KOPT-K1 (cell line): ENCODE measurements around the gene MYO5C.

Source experiments
- H3K27ac ChIP-seq: fragments of 200-600 bp; sonication (generic); 2 replicates; pipeline ENCODE4 v1.5.1; 2016; ENCODE audit warnings: antibody characterized with exemption, mild to moderate bottlenecking, low read depth, low read length; ENCODE audit not compliant: poor library complexity, severe bottlenecking
- H3K36me3 ChIP-seq: fragments of 200-600 bp; sonication (generic); 2 replicates; pipeline ENCODE4 v1.5.1; 2017; ENCODE audit warnings: antibody characterized with exemption, mild to moderate bottlenecking, low read length, moderate library complexity; ENCODE audit not compliant: insufficient read depth
- H3K9me3 ChIP-seq: fragments of 200-600 bp; sonication (generic); 2 replicates; pipeline ENCODE4 v1.5.1; 2017; ENCODE audit warnings: antibody characterized with exemption, low read length, mild to moderate bottlenecking; ENCODE audit not compliant: insufficient read depth, poor library complexity, severe bottlenecking

MYO5C gene

GRCh38 chr15:52200831-52201365 is 94.7 kb downstream of the MYO5C start:
- H3K27ac ChIP-seq = no peak overlapping the region
- H3K36me3 ChIP-seq = no peaks in the 10 kb centered on the region
- H3K9me3 ChIP-seq = no peaks in the 10 kb centered on the region

GRCh38 chr15:52199271-52199670 is 96.3 kb downstream of the MYO5C start:
- H3K36me3 ChIP-seq = no peaks in the 10 kb centered on the region
- H3K27ac ChIP-seq = no peak overlapping the region
- no peaks in the 10 kb centered on the region for H3K9me3 ChIP-seq

- Histone ChIP-seq H3K36me3 (no peaks in the 10 kb centered on the region), H3K27ac (no peak overlapping the region), H3K9me3 (no peaks in the 10 kb centered on the region)
Measured at GRCh38 chr15:52196891-52197290, 98.7 kb downstream of the MYO5C start.

GRCh38 chr15:52193791-52194190 is 101.8 kb downstream of the MYO5C start:
- Histone ChIP-seq H3K27ac (no peak overlapping the region), H3K9me3 (no peaks in the 10 kb centered on the region), H3K36me3 (no peaks in the 10 kb centered on the region)

GRCh38 chr15:52193321-52193720 is 102.3 kb downstream of the MYO5C start:
- Histone ChIP-seq H3K9me3 (no peaks in the 10 kb centered on the region), H3K36me3 (no peaks in the 10 kb centered on the region), H3K27ac (no peak overlapping the region)

- H3K9me3 ChIP-seq = no peaks in the 10 kb centered on the region
- no peak within 1 kb of the TSS for H3K27ac ChIP-seq
- H3K36me3 ChIP-seq = no peaks in the 10 kb centered on the region
Measured at GRCh38 chr15:52191207-52191606, 104.4 kb downstream of the MYO5C start, which contains the start of gene GNB5. Gene GNB5 (minus strand): TSS chr15:52191392. CDS start chr15:52184676, 6,716 bp downstream.

- H3K36me3 ChIP-seq = no peaks in the 10 kb centered on the region
Measured at GRCh38 chr15:52186651-52187486, 108.7 kb downstream of the MYO5C start.

GRCh38 chr15:52185151-52185561 is 110.4 kb downstream of the MYO5C start:
- peaks cover 4% of the 10 kb centered on the region for H3K9me3 ChIP-seq
- no peak overlapping the region for H3K27ac ChIP-seq
- no peaks in the 10 kb centered on the region for H3K36me3 ChIP-seq

More at GRCh38 chr15:52186651-52187486, 108.7 kb downstream of the MYO5C start:
- Histone ChIP-seq H3K9me3 (peaks cover 4% of the 10 kb centered on the region), H3K27ac (no peak overlapping the region)

- Histone ChIP-seq H3K9me3 (peaks cover 4% of the 10 kb centered on the region), H3K36me3 (no peaks in the 10 kb centered on the region), H3K27ac (no peak overlapping the region)
Measured at GRCh38 chr15:52184721-52185120, 110.9 kb downstream of the MYO5C start.

GRCh38 chr15:52183562-52184173 is 111.9 kb downstream of the MYO5C start:
- Histone ChIP-seq H3K27ac (no peak overlapping the region), H3K36me3 (no peaks in the 10 kb centered on the region), H3K9me3 (peaks cover 4% of the 10 kb centered on the region)

- Histone ChIP-seq H3K9me3 (peaks cover 4% of the 10 kb centered on the region), H3K36me3 (no peaks in the 10 kb centered on the region), H3K27ac (no peak overlapping the region)
Measured at GRCh38 chr15:52181938-52182780, 113.4 kb downstream of the MYO5C start.

GRCh38 chr15:52180851-52181450 is 114.7 kb downstream of the MYO5C start:
- Histone ChIP-seq H3K9me3 (peaks cover 4% of the 10 kb centered on the region), H3K36me3 (no peaks in the 10 kb centered on the region), H3K27ac (no peak overlapping the region)

- H3K9me3 ChIP-seq = peaks cover 4% of the 10 kb centered on the region
- H3K36me3 ChIP-seq = no peaks in the 10 kb centered on the region
- peak overlapping the region; percentile 73 for H3K27ac ChIP-seq
Measured at GRCh38 chr15:52180196-52180835, 115.3 kb downstream of the MYO5C start.
